ENCODE measurements around the gene MCC. TPM values are rescaled to one million over a fixed set of nuclear protein-coding genes. Genes with fewer than 3 reads are reported as not detected.

MCC gene
- polyA plus RNA-seq, 2 of the 4 experiments (the other 2 are of a cell fraction), result 0.09 to 0.10 TPM

DNA sequence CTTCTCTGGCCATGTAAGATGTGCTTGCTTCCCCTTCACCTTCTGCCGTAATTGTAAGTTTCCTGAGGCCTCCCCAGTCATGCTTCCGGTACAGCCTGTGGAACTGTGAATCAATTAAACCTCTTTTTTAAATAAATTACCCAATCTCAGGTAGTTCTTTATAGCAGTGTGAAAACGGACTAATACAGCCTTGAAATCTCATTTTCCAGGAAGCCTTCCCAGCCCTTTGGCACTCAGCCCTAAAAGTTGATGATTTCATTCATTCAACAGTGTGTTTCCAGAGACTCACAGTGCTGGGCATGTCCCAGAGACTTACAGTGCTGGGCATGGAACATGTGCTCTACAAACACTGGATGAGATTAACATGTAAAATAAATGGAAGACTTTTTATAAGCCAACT lies 375.8 kb downstream of the MCC start:
- WGBS (ENCODE audit: missing lambda C conversion rate), result 59% methylated on average over 3 of the region's 3 CpGs

GRCh38 chr5:113110117-113110516 lies 378.1 kb downstream of the MCC start:
- TF ChIP-seq HDAC2 (IDR thresholded peaks at IDR 0.05), result no peak
- no peak for TF ChIP-seq FOSL2 (IDR thresholded peaks at IDR 0.05)
- TF ChIP-seq FOSL2 (CRISPR knock-in tag; IDR thresholded peaks at IDR 0.05), result no peak
- TF ChIP-seq KDM1A (IDR thresholded peaks at IDR 0.05; ENCODE audit: low read depth), result no peak
- no peak for TF ChIP-seq BHLHE40 (IDR thresholded peaks at IDR 0.05; ENCODE audit: low read depth, low read length)
- TF ChIP-seq TFCP2L1 (CRISPR knock-in tag; IDR thresholded peaks at IDR 0.05), result no peak
- TF ChIP-seq EHF (CRISPR knock-in tag; IDR thresholded peaks at IDR 0.05), result no peak
- TF ChIP-seq NFE2L2 (conservative IDR thresholded peaks at IDR 0.05; ENCODE audit: low read length), result no peak
- H3K9me3 ChIP-seq, result no peaks in the 10 kb centered on the region
- H3K4me3 ChIP-seq, result no peak overlapping the region
- CTCF ChIA-PET, result no interaction called here
- POLR2A ChIA-PET, result no interaction called here
- H3K27ac ChIP-seq, result no peak overlapping the region
- H3K4me1 ChIP-seq, result no peaks in the 10 kb centered on the region
- DNase-seq (ENCODE audit: low read depth in 1 of 2, low spot score in 1 of 2) (no peak), ATAC-seq (no peak), FAIRE-seq (no peak)
- 56% methylated on average over 6 of the region's 6 CpGs for WGBS (ENCODE audit: missing lambda C conversion rate)
- no peak overlapping the region for H3K4me2 ChIP-seq

More for the DNA sequence above, 375.8 kb downstream of the MCC start:
- H3K4me2 ChIP-seq, result no peak overlapping the region
- no peak for TF ChIP-seq HMGXB4 (CRISPR knock-in tag; IDR thresholded peaks at IDR 0.05; ENCODE audit: borderline replicate concordance)
- TF ChIP-seq POLR2AphosphoS2 (conservative IDR thresholded peaks at IDR 0.05; ENCODE audit: low read length), result no peak
- no peak for TF ChIP-seq PHF8 (IDR thresholded peaks at IDR 0.05; ENCODE audit: borderline replicate concordance, low read depth)
- TF ChIP-seq MAX (IDR thresholded peaks at IDR 0.05), result no peak
- TF ChIP-seq ZNF302 (CRISPR knock-in tag; IDR thresholded peaks at IDR 0.05), result no peak
- TF ChIP-seq ESRRA (IDR thresholded peaks at IDR 0.05; ENCODE audit: borderline replicate concordance, low read length), result no peak
- TF ChIP-seq, protein P1, sequence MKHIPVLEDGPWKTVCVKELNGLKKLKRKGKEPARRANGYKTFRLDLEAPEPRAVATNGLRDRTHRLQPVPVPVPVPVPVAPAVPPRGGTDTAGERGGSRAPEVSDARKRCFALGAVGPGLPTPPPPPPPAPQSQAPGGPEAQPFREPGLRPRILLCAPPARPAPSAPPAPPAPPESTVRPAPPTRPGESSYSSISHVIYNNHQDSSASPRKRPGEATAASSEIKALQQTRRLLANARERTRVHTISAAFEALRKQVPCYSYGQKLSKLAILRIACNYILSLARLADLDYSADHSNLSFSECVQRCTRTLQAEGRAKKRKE (CRISPR knock-in tag; IDR thresholded peaks at IDR 0.05; ENCODE audit: low read depth), result no peak
- ATAC-seq (no peak), FAIRE-seq (no peak), DNase-seq (ENCODE audit: low read depth in 1 of 2, low spot score in 1 of 2) (no peak)
- no peak overlapping the region for H3K27ac ChIP-seq
- CTCF ChIA-PET, result interaction anchor here (1.9 kb wide), 1 partner anchor 11 kb away, joined by 6 read pairs; no protein-coding TSS in a partner anchor
- H3K4me1 ChIP-seq, result no peaks in the 10 kb centered on the region
- POLR2A ChIA-PET, result no interaction called here
- no peaks in the 10 kb centered on the region for H3K9me3 ChIP-seq
- no peak overlapping the region for H3K4me3 ChIP-seq

DNA sequence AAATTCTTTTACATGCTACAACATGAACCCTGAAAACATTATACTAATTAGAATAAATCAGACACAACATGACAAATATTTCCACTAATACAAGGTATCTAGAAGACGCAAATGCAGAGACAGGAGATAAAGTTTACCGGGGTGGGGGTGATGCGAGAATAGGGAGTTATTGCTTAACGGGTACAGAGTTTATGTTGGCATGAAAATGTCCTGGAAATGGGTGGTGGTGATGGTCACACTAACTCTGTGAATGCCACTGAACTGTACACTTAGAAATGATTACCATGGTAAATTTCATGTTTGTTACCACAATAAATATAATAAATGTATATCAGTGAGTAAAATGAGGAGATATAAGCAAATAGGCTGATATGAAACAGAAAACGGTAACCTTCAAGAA lies 378.9 kb downstream of the MCC start:
- no peak for TF ChIP-seq KDM5A (IDR thresholded peaks at IDR 0.05)
- no peak for TF ChIP-seq MAX (IDR thresholded peaks at IDR 0.05)
- TF ChIP-seq EHMT2 (IDR thresholded peaks at IDR 0.05; ENCODE audit: low read depth), result no peak
- no peak for TF ChIP-seq HOXB13 (CRISPR knock-in tag; IDR thresholded peaks at IDR 0.05; ENCODE audit: low read depth)
- TF ChIP-seq SREBF2 (IDR thresholded peaks at IDR 0.05), result no peak
- TF ChIP-seq MYC (IDR thresholded peaks at IDR 0.05; ENCODE audit: borderline replicate concordance, low read length), result no peak
- TF ChIP-seq BHLHE40 (IDR thresholded peaks at IDR 0.05; ENCODE audit: low read depth, low read length), result no peak
- TF ChIP-seq FOXS1 (CRISPR knock-in tag; IDR thresholded peaks at IDR 0.05), result no peak
- TF ChIP-seq ZC3H11A (IDR thresholded peaks at IDR 0.05), result no peak
- no peak for TF ChIP-seq RCOR1 (IDR thresholded peaks at IDR 0.05; ENCODE audit: low read depth, low read length)
- no peak for TF ChIP-seq GATA3 (IDR thresholded peaks at IDR 0.05; ENCODE audit: borderline replicate concordance)
- no peak for TF ChIP-seq HOXB5 (CRISPR knock-in tag; IDR thresholded peaks at IDR 0.05)
- TF ChIP-seq HMGXB4 (CRISPR knock-in tag; IDR thresholded peaks at IDR 0.05; ENCODE audit: borderline replicate concordance), result no peak
- Histone ChIP-seq H3K4me2 (no peak overlapping the region), H3K4me1 (no peaks in the 10 kb centered on the region), H3K4me3 (no peak overlapping the region), H3K9me3 (no peaks in the 10 kb centered on the region), H3K27ac (no peak overlapping the region)
- no peak for ATAC-seq
- 79% methylated on average over 5 of the region's 5 CpGs for WGBS (ENCODE audit: missing lambda C conversion rate)
- no peak for FAIRE-seq
- ChIA-PET POLR2A (no interaction called here), CTCF (no interaction called here)
- no peak for DNase-seq (ENCODE audit: low read depth in 1 of 2, low spot score in 1 of 2)

Measured in A549 (cell line).